GM12872 (cell line): ENCODE results near the gene TRNT1.

ENCODE experiments used
- TF ChIP-seq, protein P1 (sequence below): IDR thresholded peaks from 3 replicates; pipeline ENCODE4 v1.5.1; 2011; ENCODE audit warnings: low read depth, mild to moderate bottlenecking, low read length, moderate library complexity; ENCODE audit not compliant: insufficient read depth

Gene TRNT1

DNA sequence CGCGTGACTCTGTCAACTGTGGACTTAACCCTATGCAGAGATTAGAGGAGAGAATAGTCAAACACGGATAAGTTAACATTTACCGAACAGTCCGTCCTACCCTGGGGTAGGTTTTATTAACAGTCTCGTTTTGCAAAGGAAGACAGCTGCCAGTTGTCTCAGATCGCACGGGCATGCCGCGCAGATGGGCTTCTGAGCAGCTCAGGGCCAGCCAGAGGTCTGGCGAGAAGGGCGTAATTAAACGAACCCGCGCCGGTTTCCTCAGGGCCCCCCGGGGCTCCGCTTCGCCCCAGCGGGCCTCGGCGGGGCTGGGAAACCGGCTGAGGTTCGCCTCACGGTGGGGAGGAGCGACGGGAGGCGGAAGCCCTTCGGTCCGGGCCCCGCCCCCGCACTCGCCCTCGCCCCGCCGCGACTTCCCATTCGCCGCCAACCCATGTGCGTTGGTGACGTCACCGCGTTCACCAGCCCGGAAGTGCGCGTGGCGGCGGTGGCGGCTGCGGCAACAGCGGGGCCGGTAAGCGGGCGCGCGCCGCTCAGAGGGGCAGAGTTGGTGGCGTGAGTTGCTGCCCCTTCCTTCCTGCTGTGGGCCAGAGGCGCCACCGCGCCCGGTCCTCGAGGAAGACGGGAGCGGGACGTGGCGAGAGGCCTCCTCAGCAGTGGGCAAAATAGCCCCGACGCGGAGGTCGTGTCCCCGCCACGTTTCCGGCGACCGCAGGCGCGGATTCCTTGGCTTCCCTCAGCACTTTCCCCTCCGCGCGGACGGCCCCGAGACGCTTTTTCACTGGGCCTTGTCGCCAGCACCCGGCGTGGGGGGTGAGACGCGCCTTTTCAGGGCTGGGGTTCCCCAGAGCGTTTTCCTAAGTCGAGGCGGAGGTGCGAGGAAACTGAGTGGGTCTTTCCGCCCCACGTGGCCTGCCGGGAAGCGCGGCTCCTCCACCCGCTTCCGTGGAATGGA is at the start of gene TRNT1:
TRNT1 (plus strand) TSS at position 464 of the 955 bp plus-strand sequence. CDS start 2,101 bp downstream, outside the sequence.
- TF ChIP-seq, protein P1, sequence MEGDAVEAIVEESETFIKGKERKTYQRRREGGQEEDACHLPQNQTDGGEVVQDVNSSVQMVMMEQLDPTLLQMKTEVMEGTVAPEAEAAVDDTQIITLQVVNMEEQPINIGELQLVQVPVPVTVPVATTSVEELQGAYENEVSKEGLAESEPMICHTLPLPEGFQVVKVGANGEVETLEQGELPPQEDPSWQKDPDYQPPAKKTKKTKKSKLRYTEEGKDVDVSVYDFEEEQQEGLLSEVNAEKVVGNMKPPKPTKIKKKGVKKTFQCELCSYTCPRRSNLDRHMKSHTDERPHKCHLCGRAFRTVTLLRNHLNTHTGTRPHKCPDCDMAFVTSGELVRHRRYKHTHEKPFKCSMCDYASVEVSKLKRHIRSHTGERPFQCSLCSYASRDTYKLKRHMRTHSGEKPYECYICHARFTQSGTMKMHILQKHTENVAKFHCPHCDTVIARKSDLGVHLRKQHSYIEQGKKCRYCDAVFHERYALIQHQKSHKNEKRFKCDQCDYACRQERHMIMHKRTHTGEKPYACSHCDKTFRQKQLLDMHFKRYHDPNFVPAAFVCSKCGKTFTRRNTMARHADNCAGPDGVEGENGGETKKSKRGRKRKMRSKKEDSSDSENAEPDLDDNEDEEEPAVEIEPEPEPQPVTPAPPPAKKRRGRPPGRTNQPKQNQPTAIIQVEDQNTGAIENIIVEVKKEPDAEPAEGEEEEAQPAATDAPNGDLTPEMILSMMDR = no peak

DNA sequence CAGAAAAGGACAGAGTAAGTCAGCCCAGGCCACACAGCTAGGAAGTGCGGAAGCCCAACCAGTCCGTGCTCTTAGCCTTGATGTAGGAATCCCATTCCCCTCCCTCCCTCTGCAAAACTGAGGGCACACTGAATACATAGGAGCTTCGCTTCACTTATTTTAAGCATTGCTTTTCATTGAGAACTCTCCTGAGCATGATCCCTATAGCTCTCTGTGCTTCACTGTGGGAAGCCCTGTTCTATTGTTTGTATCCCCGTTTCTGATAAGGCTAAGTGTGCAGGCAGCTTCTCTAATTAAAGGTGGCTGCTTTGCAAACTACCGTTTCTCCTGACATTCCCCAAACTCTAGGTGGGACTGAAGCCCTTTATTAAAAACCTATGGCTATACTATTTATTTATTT is 46.4 kb upstream of the TRNT1 start:
- TF ChIP-seq, protein P1 = no peak

DNA sequence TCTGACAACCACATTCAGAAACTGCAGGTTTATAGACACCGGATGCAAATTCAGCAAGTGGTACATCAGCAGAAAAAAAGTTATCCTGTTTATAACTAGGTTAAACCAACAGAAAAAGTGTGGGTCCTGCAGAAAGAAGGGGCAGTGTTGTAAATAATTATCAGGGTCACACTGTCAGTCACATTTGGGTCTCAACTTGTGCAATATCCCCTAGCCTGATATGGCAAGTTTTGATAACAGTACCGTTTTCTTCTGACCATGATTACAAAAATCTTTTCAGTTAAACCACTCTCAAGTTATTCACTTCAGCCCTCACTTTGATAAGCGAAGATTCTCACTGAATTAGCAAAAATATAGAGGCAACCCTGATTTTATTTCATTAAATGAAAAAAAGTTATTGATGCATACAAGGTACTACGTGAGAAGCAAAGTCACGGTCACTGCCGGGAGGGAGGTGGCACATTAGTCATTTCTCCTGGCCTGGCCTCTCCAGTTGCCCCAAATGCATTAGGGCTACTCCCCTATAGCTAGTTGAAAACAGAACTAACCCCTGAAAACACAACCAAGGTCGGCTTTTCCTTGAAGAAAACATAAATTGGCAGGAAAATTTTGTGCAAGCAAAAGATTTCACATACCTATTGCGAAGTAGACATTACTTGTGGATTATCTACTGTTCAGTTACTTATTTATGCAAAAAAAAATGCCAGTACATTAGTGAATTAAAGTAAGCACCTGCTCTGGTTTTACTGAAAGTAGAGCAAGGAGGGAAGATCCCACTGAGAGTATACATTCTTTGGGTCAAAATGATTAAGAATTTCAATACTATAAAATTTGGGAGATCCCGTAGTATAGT is 45.1 kb upstream of the TRNT1 start:
- TF ChIP-seq, protein P1 = no peak

DNA sequence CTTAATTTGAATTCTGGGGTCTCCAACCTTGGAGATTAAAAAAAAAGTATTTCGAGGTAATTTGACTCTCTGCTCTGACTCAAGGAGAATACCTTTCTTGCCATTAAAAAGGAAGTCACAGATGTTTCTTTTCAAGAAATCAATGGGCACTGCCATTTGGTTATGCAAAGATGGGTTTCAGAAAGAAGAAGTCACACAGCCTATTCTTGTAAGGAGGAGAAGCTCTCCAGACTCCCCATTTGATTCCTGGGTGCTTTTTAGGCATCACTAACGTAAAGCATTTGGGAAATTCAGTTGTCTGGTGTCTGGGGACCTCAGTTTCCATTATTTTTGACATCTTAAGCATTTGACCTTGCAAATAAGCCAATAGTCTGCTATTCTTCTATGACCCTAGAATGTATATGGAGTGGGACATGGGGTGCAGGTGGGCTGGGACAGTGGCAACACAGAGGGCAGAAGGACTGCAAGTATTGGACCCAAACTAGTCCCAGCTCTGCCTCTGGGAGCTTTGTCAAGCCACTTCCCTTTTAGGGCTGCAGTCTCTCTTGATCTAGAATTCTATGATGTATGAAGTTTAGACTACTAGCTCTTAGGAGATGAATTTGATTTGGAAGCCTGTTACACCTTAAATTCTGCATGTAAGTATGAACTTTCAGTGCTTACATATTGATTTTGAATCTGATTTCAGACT is 44.4 kb upstream of the TRNT1 start:
- TF ChIP-seq, protein P1 = no peak

DNA sequence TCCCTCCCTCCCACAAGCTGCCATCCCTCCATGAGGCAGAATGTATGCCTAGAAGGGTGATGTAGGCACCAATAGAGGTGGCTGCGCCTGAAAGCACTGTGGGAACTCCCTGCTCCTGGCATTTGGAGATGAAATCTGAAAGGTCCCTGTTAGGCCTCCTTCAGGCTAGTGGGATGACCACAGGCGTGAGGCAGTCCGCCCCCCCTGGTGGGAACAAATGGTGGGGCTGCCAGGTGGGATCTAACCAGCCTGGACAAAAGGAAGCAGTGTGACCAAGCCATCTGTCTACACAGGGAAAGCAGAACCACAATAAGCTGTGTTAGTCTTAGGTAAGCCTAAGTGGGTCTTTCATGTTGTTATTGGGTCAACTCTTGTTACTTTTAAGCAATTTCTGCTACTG is 41.9 kb upstream of the TRNT1 start:
- TF ChIP-seq, protein P1 = no peak

DNA sequence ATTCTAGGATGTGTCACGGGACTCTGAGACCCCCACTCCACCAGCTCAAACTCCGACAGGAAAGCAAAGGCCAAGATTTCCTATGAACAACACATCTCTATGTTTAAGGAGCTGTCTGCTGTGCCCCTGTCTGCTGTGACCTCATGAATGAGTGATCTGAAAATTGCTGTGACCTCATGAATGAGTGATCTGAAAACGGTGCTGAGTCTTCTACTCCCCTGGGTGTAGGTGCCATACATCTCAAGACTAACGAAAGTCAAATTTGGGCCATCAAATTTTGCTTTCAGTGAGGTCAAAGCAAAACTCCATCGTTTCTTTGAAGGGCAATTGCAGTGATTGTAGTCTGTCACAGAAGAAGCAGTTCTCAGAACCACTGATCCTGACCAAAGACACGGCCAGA is 41.0 kb upstream of the TRNT1 start:
- TF ChIP-seq, protein P1 = no peak
